H1 (cell line): ENCODE measurements around the gene LRPPRC. TPM values are rescaled to one million over a fixed set of nuclear protein-coding genes. Genes with fewer than 3 reads are reported as not detected.

Experiments
- CTCF ChIA-PET: fragments of 300-600 bp; sonication (Branson Sonifier 250); formaldehyde crosslinking; loops from one replicate; lab custom pipeline; 2021; ENCODE audit not compliant: partially characterized antibody; lab: Charles Lee
- POLR2A ChIA-PET: fragments of 300-600 bp; sonication (Branson Sonifier 250); formaldehyde crosslinking; loops from one replicate; lab custom pipeline; 2021; ENCODE audit warnings: inconsistent platforms; ENCODE audit not compliant: partially characterized antibody; lab: Charles Lee
- DNase-seq, 2 experiments: peaks; one replicate each; pipeline versions ENCODE4 v3.0.0 to v3.0.0-alpha.2; 2010 to 2022; ENCODE audit warnings: low spot score in 2 of 2, low read depth in 1 of 2, mixed read lengths in 1 of 2
- FAIRE-seq: peaks from 2 replicates; lab custom pipeline; 2011; peaks lifted over from hg19 to GRCh38; lab: Jason Lieb, UNC
- H2AFZ ChIP-seq: 2 replicates; pipeline ENCODE4 v1.8.1; 2012; ENCODE audit warnings: low read length, inconsistent platforms
- H2AK5ac ChIP-seq: 2 replicates; pipeline ENCODE4 v1.6.1; 2013; ENCODE audit warnings: low read depth, low read length
- H2BK120ac ChIP-seq: replicated peaks from 2 replicates; pipeline ENCODE3; 2013; ENCODE audit warnings: low read depth, low read length, inconsistent platforms
- H2BK12ac ChIP-seq: 2 replicates; pipeline ENCODE4 v1.6.1; 2013; ENCODE audit warnings: low read depth, low read length
- H2BK15ac ChIP-seq: 2 replicates; pipeline ENCODE4 v1.6.1; 2013; ENCODE audit warnings: low read length
- H2BK20ac ChIP-seq: 2 replicates; pipeline ENCODE4 v1.6.1; 2013; ENCODE audit warnings: low read length
- H2BK5ac ChIP-seq: 2 replicates; pipeline ENCODE4 v1.6.1; 2013; ENCODE audit warnings: low read depth, low read length
- H3K14ac ChIP-seq: 2 replicates; pipeline ENCODE4 v1.6.1; 2013; ENCODE audit warnings: inconsistent platforms; ENCODE audit not compliant: insufficient read length
- H3K18ac ChIP-seq: 2 replicates; pipeline ENCODE4 v1.6.1; 2013; ENCODE audit warnings: low read length; ENCODE audit errors: extremely low read depth
- H3K23ac ChIP-seq: 2 replicates; pipeline ENCODE4 v1.6.1; 2013; ENCODE audit warnings: inconsistent platforms; ENCODE audit not compliant: insufficient read length
- H3K23me2 ChIP-seq: 2 replicates; pipeline ENCODE4 v1.6.1; 2013; ENCODE audit warnings: low read depth, low read length
- H3K27ac ChIP-seq: 2 replicates; pipeline ENCODE4 v1.6.1; 2011; ENCODE audit warnings: low read depth, low read length, inconsistent platforms
- H3K27me3 ChIP-seq, 4 experiments: replicated peaks in 1 of 4; 1 replicate in 1 of 4; 2 replicates in 3 of 4; pipeline versions ENCODE4 v1.6.1 to v1.8.1; 2011 to 2013; ENCODE audit warnings: low read length in 3 of 4, mild to moderate bottlenecking in 3 of 4, inconsistent platforms in 2 of 4, mixed read lengths in 2 of 4, moderate library complexity in 1 of 4; ENCODE audit not compliant: control insufficient read depth in 3 of 4, insufficient read depth in 3 of 4; ENCODE audit errors: extremely low read depth in 1 of 4
- H3K36me3 ChIP-seq, 4 experiments: 2 replicates each; pipeline versions ENCODE4 v1.6.1 to v1.8.1; 2011 to 2013; ENCODE audit warnings: mild to moderate bottlenecking in 4 of 4, low read length in 3 of 4, moderate library complexity in 2 of 4, control low read depth in 1 of 4, inconsistent platforms in 1 of 4; ENCODE audit not compliant: insufficient read depth in 4 of 4, control insufficient read depth in 2 of 4
- H3K4ac ChIP-seq: replicated peaks from 2 replicates; pipeline ENCODE3; 2013; ENCODE audit warnings: low read length, low read depth, mixed read lengths, inconsistent platforms; ENCODE audit not compliant: insufficient read length
- H3K4me1 ChIP-seq, 4 experiments: replicated peaks in 1 of 4; 1 replicate in 1 of 4; 2 replicates in 3 of 4; pipeline versions ENCODE4 v1.6.1 to v1.8.1; 2011 to 2013; ENCODE audit warnings: low read length in 3 of 4, inconsistent platforms in 2 of 4, mixed read lengths in 1 of 4; ENCODE audit not compliant: insufficient read depth in 4 of 4, control insufficient read depth in 3 of 4
- H3K4me2 ChIP-seq, 2 experiments: 2 replicates each; pipeline versions ENCODE4 v1.6.1 to v1.8.1; 2011 to 2013; ENCODE audit warnings: low read depth in 2 of 2, low read length in 2 of 2, control low read depth in 1 of 2, inconsistent platforms in 1 of 2, mild to moderate bottlenecking in 1 of 2; ENCODE audit not compliant: insufficient read depth in 1 of 2
- H3K4me3 ChIP-seq, 4 experiments: fragments of 200-600, 300-600 bp in 1 of 4; sonication (generic), shearing (Covaris generic), sonication (Bioruptor Twin) in 1 of 4; 2 replicates each; pipeline versions ENCODE4 v1.5.1 to v1.8.1; 2011 to 2016; ENCODE audit warnings: low read length in 4 of 4, low read depth in 3 of 4, control low read depth in 2 of 4, inconsistent platforms in 2 of 4, mild to moderate bottlenecking in 2 of 4, mixed read lengths in 1 of 4, moderate library complexity in 1 of 4; ENCODE audit not compliant: insufficient read depth in 2 of 4; ENCODE audit errors: extremely low read depth in 1 of 4
- H3K56ac ChIP-seq: replicated peaks from 2 replicates; pipeline ENCODE3; 2013; ENCODE audit warnings: low read depth, mild to moderate bottlenecking, mixed read lengths, low read length, inconsistent platforms; ENCODE audit not compliant: insufficient read length
- H3K79me1 ChIP-seq: 2 replicates; pipeline ENCODE4 v1.6.1; 2013; ENCODE audit warnings: low read depth, low read length, control low read depth
- H3K79me2 ChIP-seq, 2 experiments: 2 replicates each; pipeline versions ENCODE4 v1.6.1 to v1.8.1; 2012 to 2013; ENCODE audit warnings: low read length in 2 of 2, mild to moderate bottlenecking in 2 of 2, inconsistent platforms in 1 of 2; ENCODE audit not compliant: insufficient read depth in 2 of 2, control insufficient read depth in 1 of 2
- H3K9ac ChIP-seq, 4 experiments: replicated peaks in 1 of 4; 1 replicate in 1 of 4; 2 replicates in 3 of 4; pipeline versions ENCODE4 v1.6.1 to v1.8.1; 2011 to 2013; ENCODE audit warnings: low read depth in 3 of 4, low read length in 3 of 4, control low read depth in 2 of 4, mild to moderate bottlenecking in 2 of 4, moderate library complexity in 2 of 4, inconsistent platforms in 1 of 4; ENCODE audit errors: extremely low read depth in 1 of 4
- H3K9me3 ChIP-seq, 2 experiments: 2 replicates each; pipeline versions ENCODE4 v1.6.1 to v1.8.1; 2012 to 2013; ENCODE audit warnings: mild to moderate bottlenecking in 2 of 2, moderate library complexity in 2 of 2, control low read depth in 1 of 2, inconsistent platforms in 1 of 2, low read depth in 1 of 2, low read length in 1 of 2, mixed read lengths in 1 of 2; ENCODE audit not compliant: insufficient read depth in 2 of 2
- H4K20me1 ChIP-seq, 2 experiments: replicated peaks in 1 of 2; 2 replicates each; pipeline versions ENCODE3 to v1.8.1; 2011 to 2013; ENCODE audit warnings: inconsistent platforms in 2 of 2, low read length in 2 of 2, mild to moderate bottlenecking in 1 of 2; ENCODE audit not compliant: insufficient read depth in 2 of 2, control insufficient read depth in 1 of 2
- H4K5ac ChIP-seq: 2 replicates; pipeline ENCODE4 v1.6.1; 2013; ENCODE audit warnings: low read length, low read depth, mixed read lengths, inconsistent platforms; ENCODE audit not compliant: insufficient read length
- H4K8ac ChIP-seq: 2 replicates; pipeline ENCODE4 v1.8.0; 2013; ENCODE audit warnings: mild to moderate bottlenecking, moderate library complexity, low read length, inconsistent platforms; ENCODE audit not compliant: insufficient read depth; ENCODE audit errors: extremely low read depth
- H4K91ac ChIP-seq: replicated peaks from 2 replicates; pipeline ENCODE3; 2013; ENCODE audit warnings: low read length, mixed read lengths, inconsistent platforms; ENCODE audit not compliant: insufficient read length
- ASH2L ChIP-seq: fragments of 200-600, 300-600 bp; sonication (generic); IDR thresholded peaks from one replicate; pipeline ENCODE4 v1.7.1; 2017; ENCODE audit warnings: low read length
- E2F6 ChIP-seq: IDR thresholded peaks from 2 replicates; pipeline ENCODE4 v1.6.1; 2012; ENCODE audit warnings: inconsistent platforms
- FOSL1 ChIP-seq: IDR thresholded peaks from 2 replicates; pipeline ENCODE4 v1.6.1; 2011; ENCODE audit warnings: mild to moderate bottlenecking, low read depth, low read length, moderate library complexity; ENCODE audit not compliant: insufficient read depth
- JUND ChIP-seq: IDR thresholded peaks from 2 replicates; pipeline ENCODE4 v1.6.1; 2011; ENCODE audit warnings: mild to moderate bottlenecking, improper control_type of control experiment, low read length
- NANOG ChIP-seq: IDR thresholded peaks from 2 replicates; pipeline ENCODE4 v1.6.1; 2011; ENCODE audit warnings: low read length, low read depth, mild to moderate bottlenecking, inconsistent platforms; ENCODE audit not compliant: insufficient read depth, poor library complexity, severe bottlenecking
- NRF1 ChIP-seq: IDR thresholded peaks from 2 replicates; pipeline ENCODE4 v1.6.1; 2011; ENCODE audit warnings: mild to moderate bottlenecking, low read depth, low read length, improper control_type of control experiment
- RFX5 ChIP-seq: IDR thresholded peaks from 2 replicates; pipeline ENCODE4 v1.6.1; 2011; ENCODE audit warnings: low read depth, low read length, improper control_type of control experiment, borderline replicate concordance
- SIRT6 ChIP-seq: IDR thresholded peaks from one replicate; pipeline ENCODE4 v1.7.1; 2012; ENCODE audit warnings: low read length, inconsistent platforms
- SIX5 ChIP-seq: IDR thresholded peaks from 2 replicates; pipeline ENCODE4 v1.6.1; 2011; ENCODE audit warnings: mild to moderate bottlenecking, low read depth, low read length
- TBP ChIP-seq: IDR thresholded peaks from 2 replicates; pipeline ENCODE4 v1.6.1; 2011; ENCODE audit warnings: low read depth, low read length, improper control_type of control experiment
- ZNF274 ChIP-seq: IDR thresholded peaks from 2 replicates; pipeline ENCODE4 v1.7.0; 2012; ENCODE audit warnings: low read length, borderline replicate concordance; ENCODE audit errors: extremely low read depth
- WGBS, 2 experiments: shearing (Covaris generic) in 1 of 2; methylation state at CpG; one replicate each; pipeline versions ENCODE4 v1.1.6 to v1.1.7; 2013 to 2015; ENCODE audit warnings: low lambda C conversion rate in 2 of 2, mixed read lengths in 2 of 2, inconsistent platforms in 1 of 2, low coverage in 1 of 2, missing lambda C conversion rate in 1 of 2; ENCODE audit not compliant: insufficient replicate concordance in 2 of 2, insufficient coverage in 1 of 2, insufficient read length in 1 of 2; ENCODE audit errors: extremely low coverage in 1 of 2, missing lambda C conversion rate in 1 of 2; 5-methylcytosine and 5-hydroxymethylcytosine counted together
- polyA plus RNA-seq, 7 experiments: library from polyadenylated mRNA; depleted of rRNA in 3 of 7; stranded (reverse) in 5 of 7; unstranded in 2 of 7; fragments of >200 nt in 5 of 7; fragments of 200-250 nt in 2 of 7; gene quantifications; 1 replicate in 5 of 7; 2 replicates in 1 of 7; 4 replicates in 1 of 7; pipeline versions ENCODE4 v1.2.1 to v1.2.3, GENCODE V29; 2011 to 2013; ENCODE audit warnings: missing spikeins in 2 of 7, mixed read lengths in 2 of 7
- total RNA-seq: library from RNA; stranded (reverse); fragmentation: NEBNext Ultra II Directional; extraction: Animal tissue kit (Norgen Biotek cat#: 25700); gene quantifications from 2 replicates; pipeline ENCODE4 v1.2.1, GENCODE V29; 2021

LRPPRC gene
- total and polyA plus RNA-seq, 2 of the 8 experiments (the other 6 are each of a cell fraction or from before 2014, with no cell fraction given): 43.4 to 167 TPM

DNA sequence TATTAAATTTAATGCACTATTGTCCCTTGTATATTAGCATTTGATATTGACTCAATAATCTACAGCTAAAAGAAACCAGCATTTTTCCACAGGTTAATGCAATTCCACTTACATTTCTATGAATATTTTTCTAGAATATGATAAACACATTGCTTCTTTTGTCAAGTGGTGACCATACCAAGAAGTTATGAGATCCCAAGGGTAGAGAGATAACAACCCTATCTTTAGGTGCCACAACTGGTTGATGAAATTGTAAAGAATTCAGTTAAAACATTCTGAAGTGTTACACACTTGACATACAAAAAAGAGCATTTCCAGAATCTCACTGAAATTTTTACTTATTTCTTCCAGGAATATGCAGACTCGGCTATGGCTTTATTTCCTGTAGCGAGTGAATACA, 101.0 kb downstream of the LRPPRC start:
- no peak overlapping the region for H4K5ac ChIP-seq

More for the DNA sequence above, 101.0 kb downstream of the LRPPRC start:
- H3K27ac ChIP-seq: no peak overlapping the region
- 97% methylated on average over 2 of the region's 2 CpGs; no CpG with 5 or more reads in 1 of the 2 experiments for WGBS, 2 experiments
- H4K91ac ChIP-seq: no peak overlapping the region
- no peak overlapping the region for H2BK5ac ChIP-seq
- peaks cover 0 to 5% of the 10 kb centered on the region in 2 experiments for H4K20me1 ChIP-seq
- no peak overlapping the region for H2AK5ac ChIP-seq
- no peak overlapping the region for H2BK120ac ChIP-seq
- no peak overlapping the region for H3K18ac ChIP-seq
- no peaks in the 10 kb centered on the region for H3K23me2 ChIP-seq
- H3K9me3 ChIP-seq: no peaks in the 10 kb centered on the region
- H3K79me1 ChIP-seq: no peaks in the 10 kb centered on the region; the same call in 1 of the 2 replicates
- no peak overlapping the region for H2BK15ac ChIP-seq
- no peak overlapping the region for H2BK12ac ChIP-seq
- H3K79me2 ChIP-seq: no peaks in the 10 kb centered on the region
- ChIA-PET CTCF (interaction anchor here (0.7 to 1.4 kb wide), 2 partner anchors 17 to 72 kb away, joined by 3 read pairs; no protein-coding TSS in a partner anchor), POLR2A (no interaction called here)
- H2BK20ac ChIP-seq: no peak overlapping the region
- no peaks in the 10 kb centered on the region for H3K27me3 ChIP-seq
- H3K14ac ChIP-seq: no peak overlapping the region
- no peak overlapping the region for H3K4me2 ChIP-seq
- H3K36me3 ChIP-seq: peaks cover 28 to 92% (median 71%) of the 10 kb centered on the region in 4 experiments
- no peak overlapping the region for H3K9ac ChIP-seq
- no peaks in the 10 kb centered on the region for H3K4me1 ChIP-seq
- H3K4me3 ChIP-seq: no peak overlapping the region
- DNase-seq (no peak), FAIRE-seq (no peak)
- H4K8ac ChIP-seq: no peak overlapping the region
- no peak for TF ChIP-seq NRF1
- TF ChIP-seq JUND: no peak
- no peak for TF ChIP-seq SIX5
- TF ChIP-seq E2F6: no peak
- no peak for TF ChIP-seq TBP
- no peak for TF ChIP-seq ASH2L
- no peak for TF ChIP-seq RFX5
- no peak for TF ChIP-seq NANOG
- TF ChIP-seq FOSL1: no peak
- TF ChIP-seq ZNF274: no peak
- no peak for TF ChIP-seq SIRT6
- no peak overlapping the region for H3K4ac ChIP-seq
- no peak overlapping the region for H2AFZ ChIP-seq
- H3K56ac ChIP-seq: no peak overlapping the region
- H3K23ac ChIP-seq: no peak overlapping the region
